Hepatocyte (in vitro differentiated cells): ENCODE data around the gene OXER1. TPM values are rescaled to one million over a fixed set of nuclear protein-coding genes. Genes with fewer than 3 reads are reported as not detected.

Source experiments
- DNase-seq: peaks from one replicate; pipeline ENCODE4 v3.0.0-alpha.2; 2016; ENCODE audit warnings: low spot score
- H2AFZ ChIP-seq: fragments of 200-600 bp; sonication (generic); 2 replicates; pipeline ENCODE4 v1.6.0; 2016; ENCODE audit warnings: antibody characterized with exemption, mild to moderate bottlenecking
- H3K27ac ChIP-seq: fragments of 200-600 bp; sonication (generic); 2 replicates; pipeline ENCODE4 v1.5.1; 2016; ENCODE audit warnings: mild to moderate bottlenecking
- H3K27me3 ChIP-seq: fragments of 200-600 bp; sonication (generic); 2 replicates; pipeline ENCODE4 v1.6.1; 2016
- H3K36me3 ChIP-seq: fragments of 200-600 bp; sonication (generic); replicated peaks from 2 replicates; pipeline ENCODE4 v1.5.1; 2016; ENCODE audit warnings: low read depth; ENCODE audit not compliant: insufficient read depth
- H3K4me1 ChIP-seq: fragments of 200-600 bp; sonication (generic); 2 replicates; pipeline ENCODE4 v1.5.1; 2016; ENCODE audit warnings: mild to moderate bottlenecking, moderate library complexity; ENCODE audit not compliant: insufficient read depth
- H3K4me2 ChIP-seq: fragments of 200-600 bp; sonication (generic); 2 replicates; pipeline ENCODE4 v1.6.0; 2016
- H3K4me3 ChIP-seq: fragments of 200-600 bp; sonication (generic); 2 replicates; pipeline ENCODE4 v1.5.1; 2016; ENCODE audit warnings: mild to moderate bottlenecking
- H3K79me2 ChIP-seq: fragments of 200-600 bp; sonication (generic); 2 replicates; pipeline ENCODE4 v1.6.0; 2017; ENCODE audit warnings: mild to moderate bottlenecking
- H3K9me2 ChIP-seq: fragments of 200-600 bp; sonication (generic); replicated peaks from 2 replicates; pipeline ENCODE4 v1.6.0; 2017; ENCODE audit warnings: mild to moderate bottlenecking; ENCODE audit not compliant: insufficient read depth
- H3K9me3 ChIP-seq: fragments of 200-600 bp; sonication (generic); 2 replicates; pipeline ENCODE4 v1.5.1; 2016; ENCODE audit warnings: low read depth, mild to moderate bottlenecking
- H4K20me1 ChIP-seq: fragments of 200-600 bp; sonication (generic); 2 replicates; pipeline ENCODE4 v1.6.0; 2016; ENCODE audit warnings: mild to moderate bottlenecking; ENCODE audit not compliant: insufficient read depth, poor library complexity, severe bottlenecking
- EZH2 ChIP-seq: fragments of 200-600 bp; sonication (generic); IDR thresholded peaks from 2 replicates; pipeline ENCODE4 v1.6.1; 2016; ENCODE audit warnings: antibody characterized with exemption, mild to moderate bottlenecking, borderline replicate concordance
- EZH2phosphoT487 ChIP-seq: fragments of 200-600 bp; sonication (generic); IDR thresholded peaks from one replicate; pipeline ENCODE4 v1.6.1; 2018; ENCODE audit warnings: antibody characterized with exemption, mild to moderate bottlenecking, low read depth, moderate library complexity; ENCODE audit not compliant: unreplicated experiment, severe bottlenecking
- WGBS: methylation state at CpG from one replicate; pipeline ENCODE4 v1.1.6; 2016; ENCODE audit warnings: low lambda C conversion rate; ENCODE audit errors: missing lambda C conversion rate; 5-methylcytosine and 5-hydroxymethylcytosine counted together
- polyA plus RNA-seq: library from polyadenylated mRNA; unstranded; fragments of >200 nt; fragmentation: Nextera tagmentation; extraction: Ambion mirVana; gene quantifications from 2 replicates; pipeline ENCODE4 v1.2.1, GENCODE V29; 2016
- total RNA-seq: library from RNA; depleted of rRNA; stranded (reverse); fragments of >200 nt; gene quantifications from 2 replicates; pipeline ENCODE4 v1.2.3, GENCODE V29; 2014
- TF ChIP-seq, protein P1 (sequence below): fragments of 200-600 bp; sonication (generic); IDR thresholded peaks from 2 replicates; pipeline ENCODE4 v1.5.1; 2016; ENCODE audit warnings: antibody characterized with exemption, mild to moderate bottlenecking; ENCODE audit not compliant: poor library complexity

OXER1 gene
- total and polyA plus RNA-seq, 2 experiments from 2014 or later: 5.1 to 9.5 TPM

DNA sequence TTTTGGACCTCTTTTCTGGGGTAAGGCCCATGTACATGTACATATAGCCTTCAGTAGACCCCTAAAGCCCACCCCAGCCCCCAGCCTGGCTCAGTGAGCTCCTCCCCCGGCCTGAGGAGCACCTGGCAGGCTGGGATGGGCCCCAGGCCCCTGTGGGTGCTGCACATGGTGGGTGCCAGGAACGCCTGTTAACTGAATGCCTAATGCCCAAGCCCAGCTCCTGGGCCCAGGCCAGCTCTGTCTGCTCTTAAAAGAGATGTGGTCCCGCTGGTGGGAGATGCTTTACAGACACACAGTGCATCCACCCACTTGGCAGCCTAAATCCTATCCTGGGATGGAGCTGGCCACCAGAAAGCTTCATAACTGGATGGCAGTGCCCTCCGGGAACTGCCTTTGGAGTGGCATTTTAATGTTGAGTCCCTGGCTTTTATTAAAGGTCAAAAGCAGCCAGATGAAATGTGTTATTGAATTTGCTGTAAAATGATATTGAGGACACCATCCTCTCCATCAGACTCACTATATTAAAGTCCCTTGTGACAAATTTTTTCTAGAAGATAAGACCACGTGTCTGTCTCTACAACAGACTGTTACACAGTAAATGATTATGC, 7.7 kb upstream of the OXER1 start:
- TF ChIP-seq, protein P1, sequence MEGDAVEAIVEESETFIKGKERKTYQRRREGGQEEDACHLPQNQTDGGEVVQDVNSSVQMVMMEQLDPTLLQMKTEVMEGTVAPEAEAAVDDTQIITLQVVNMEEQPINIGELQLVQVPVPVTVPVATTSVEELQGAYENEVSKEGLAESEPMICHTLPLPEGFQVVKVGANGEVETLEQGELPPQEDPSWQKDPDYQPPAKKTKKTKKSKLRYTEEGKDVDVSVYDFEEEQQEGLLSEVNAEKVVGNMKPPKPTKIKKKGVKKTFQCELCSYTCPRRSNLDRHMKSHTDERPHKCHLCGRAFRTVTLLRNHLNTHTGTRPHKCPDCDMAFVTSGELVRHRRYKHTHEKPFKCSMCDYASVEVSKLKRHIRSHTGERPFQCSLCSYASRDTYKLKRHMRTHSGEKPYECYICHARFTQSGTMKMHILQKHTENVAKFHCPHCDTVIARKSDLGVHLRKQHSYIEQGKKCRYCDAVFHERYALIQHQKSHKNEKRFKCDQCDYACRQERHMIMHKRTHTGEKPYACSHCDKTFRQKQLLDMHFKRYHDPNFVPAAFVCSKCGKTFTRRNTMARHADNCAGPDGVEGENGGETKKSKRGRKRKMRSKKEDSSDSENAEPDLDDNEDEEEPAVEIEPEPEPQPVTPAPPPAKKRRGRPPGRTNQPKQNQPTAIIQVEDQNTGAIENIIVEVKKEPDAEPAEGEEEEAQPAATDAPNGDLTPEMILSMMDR: no peak
- TF ChIP-seq EZH2phosphoT487 (no peak), EZH2 (no peak)
- H2AFZ ChIP-seq: no peak overlapping the region
- H3K4me2 ChIP-seq: no peak overlapping the region
- 93% methylated on average over 5 of the region's 5 CpGs for WGBS
- H3K27me3 ChIP-seq: no peaks in the 10 kb centered on the region
- no peaks in the 10 kb centered on the region for H3K79me2 ChIP-seq
- H3K9me3 ChIP-seq: no peaks in the 10 kb centered on the region
- no peaks in the 10 kb centered on the region for H3K4me1 ChIP-seq
- H4K20me1 ChIP-seq: no peaks in the 10 kb centered on the region
- H3K27ac ChIP-seq: no peak overlapping the region
- no peaks in the 10 kb centered on the region for H3K36me3 ChIP-seq
- no peak for DNase-seq
- no peaks in the 10 kb centered on the region for H3K9me2 ChIP-seq
- H3K4me3 ChIP-seq: no peak overlapping the region

DNA sequence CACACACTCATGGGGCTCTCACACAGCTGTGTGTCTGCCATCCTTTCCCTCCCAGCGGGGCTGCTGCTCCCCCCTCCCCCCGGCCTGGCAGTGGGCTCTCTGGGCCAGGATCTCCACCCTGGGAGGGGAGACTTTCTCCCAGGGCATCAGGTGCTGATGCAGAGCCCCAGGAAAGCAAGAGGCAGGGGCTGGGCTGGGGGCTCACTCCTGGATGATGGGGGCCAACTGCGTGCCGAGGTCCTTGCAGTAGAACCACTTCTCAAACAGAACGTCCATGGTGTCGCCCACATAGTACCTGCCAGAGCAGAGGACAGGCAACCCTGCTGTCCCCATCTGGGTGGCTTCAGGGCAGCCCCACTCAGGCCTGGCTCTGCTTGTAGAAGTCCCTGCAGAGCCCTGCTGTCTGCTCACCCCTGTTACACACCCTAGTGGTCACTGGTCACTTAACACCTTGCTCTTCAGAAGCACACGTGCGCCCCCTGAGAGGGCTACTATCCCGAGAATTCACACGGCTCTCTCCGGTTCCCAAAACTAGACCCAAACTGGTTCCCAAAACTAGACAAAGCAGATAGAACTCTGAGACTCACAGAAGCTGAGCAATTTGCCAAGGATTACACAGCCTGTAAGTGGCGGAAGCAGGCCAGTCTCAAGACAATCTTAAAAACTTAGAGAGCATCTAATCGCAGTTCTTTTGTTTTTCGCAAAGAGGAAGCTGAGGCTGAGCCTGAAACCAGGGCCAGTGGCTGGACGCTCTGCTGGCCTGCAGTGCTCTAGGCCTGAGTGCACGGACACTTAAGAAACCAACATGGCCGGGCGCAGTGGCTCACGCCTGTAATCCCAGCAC, 6.6 kb upstream of the OXER1 start:
- H3K36me3 ChIP-seq: no peaks in the 10 kb centered on the region
- H3K27ac ChIP-seq: no peak overlapping the region
- H3K9me2 ChIP-seq: no peaks in the 10 kb centered on the region
- H3K79me2 ChIP-seq: no peaks in the 10 kb centered on the region
- H2AFZ ChIP-seq: no peak overlapping the region
- no peaks in the 10 kb centered on the region for H3K4me1 ChIP-seq
- H3K4me3 ChIP-seq: no peak overlapping the region
- H3K9me3 ChIP-seq: no peaks in the 10 kb centered on the region
- peak; percentile 45 for DNase-seq
- 82% methylated on average over 19 of the region's 19 CpGs for WGBS
- TF ChIP-seq, protein P1: peak; percentile 31
- TF ChIP-seq EZH2: no peak
- no peaks in the 10 kb centered on the region for H4K20me1 ChIP-seq
- no peak overlapping the region for H3K4me2 ChIP-seq
- H3K27me3 ChIP-seq: no peaks in the 10 kb centered on the region

DNA sequence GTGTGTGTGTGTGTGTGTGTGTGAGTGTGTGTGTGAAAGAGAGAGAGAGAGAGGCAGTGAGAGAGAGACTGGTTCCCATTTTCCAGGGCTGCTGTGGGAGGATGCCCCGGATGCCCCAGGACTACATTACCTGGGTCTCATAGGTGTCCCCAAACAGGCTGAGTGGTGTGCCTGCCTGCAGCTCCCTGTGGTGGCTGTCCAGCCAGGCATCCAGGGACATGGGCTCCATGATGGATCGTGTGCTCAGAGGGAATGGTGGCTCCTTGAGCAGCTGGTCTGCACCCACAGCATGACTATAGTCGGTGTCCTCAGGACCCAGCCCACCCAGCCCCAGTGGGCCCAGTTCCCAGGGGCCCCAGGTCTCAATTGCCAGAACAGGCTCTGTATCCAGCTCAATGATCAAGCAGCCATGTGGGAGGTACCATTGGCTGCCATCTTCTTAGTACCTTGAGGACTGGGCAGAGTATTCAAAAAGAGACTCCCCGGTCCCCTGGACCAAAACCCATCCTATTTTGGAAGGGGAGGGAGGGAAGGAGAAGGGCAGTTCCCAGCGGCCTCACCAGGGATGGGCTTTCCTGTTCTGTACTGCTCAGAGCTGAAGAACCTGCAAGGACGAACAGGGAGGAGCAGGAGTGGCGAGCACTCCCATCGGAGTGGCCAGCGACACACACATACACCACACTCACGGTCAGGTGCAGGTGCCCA, 5.8 kb upstream of the OXER1 start:
- Histone ChIP-seq H3K27me3 (no peaks in the 10 kb centered on the region), H3K4me1 (no peaks in the 10 kb centered on the region), H2AFZ (no peak overlapping the region), H3K9me3 (no peaks in the 10 kb centered on the region), H3K9me2 (no peaks in the 10 kb centered on the region), H3K4me2 (no peak overlapping the region), H3K4me3 (no peak overlapping the region), H3K79me2 (no peaks in the 10 kb centered on the region), H4K20me1 (no peaks in the 10 kb centered on the region), H3K27ac (no peak overlapping the region), H3K36me3 (no peaks in the 10 kb centered on the region)
- DNase-seq: no peak
- WGBS: 95% methylated on average over 10 of the region's 10 CpGs
- TF ChIP-seq EZH2phosphoT487: no peak
- TF ChIP-seq EZH2: no peak
- TF ChIP-seq, protein P1: no peak
